COLO829 (cell line): ENCODE measurements around the gene CDH4.
"Not testable (repeated sequence)": the region's sequence is repeated elsewhere in the genome, so short reads cannot be mapped to it uniquely, and the experiment has no call there.

Experiments
- DNase-seq: peaks from one replicate; pipeline ENCODE4 v3.0.0; 2012; ENCODE audit warnings: low spot score

CDH4 gene

GRCh38 chr20:61847986-61848385 is 595.9 kb downstream of the CDH4 start:
- no peak for DNase-seq

GRCh38 chr20:61848851-61849250 is 596.8 kb downstream of the CDH4 start:
- no peak for DNase-seq

- DNase-seq = no peak
Measured at GRCh38 chr20:61849376-61849775, 597.3 kb downstream of the CDH4 start.

GRCh38 chr20:61849822-61850221 is 597.8 kb downstream of the CDH4 start:
- no peak for DNase-seq

GRCh38 chr20:61850457-61850856 is 598.4 kb downstream of the CDH4 start:
- no peak for DNase-seq

GRCh38 chr20:61850926-61851900 is 599.2 kb downstream of the CDH4 start:
- DNase-seq = no peak

- no peak for DNase-seq
Measured at GRCh38 chr20:61852268-61853072, 600.4 kb downstream of the CDH4 start.

GRCh38 chr20:61853073-61854005 is 601.3 kb downstream of the CDH4 start:
- no peak for DNase-seq

- not testable (repeated sequence) for DNase-seq
Measured at GRCh38 chr20:61854538-61854937, 602.5 kb downstream of the CDH4 start.

GRCh38 chr20:61855286-61855685 is 603.2 kb downstream of the CDH4 start:
- no peak for DNase-seq

GRCh38 chr20:61856626-61857413 is 604.8 kb downstream of the CDH4 start:
- DNase-seq = no peak

GRCh38 chr20:61857414-61857775 is 605.3 kb downstream of the CDH4 start:
- no peak for DNase-seq

- DNase-seq = no peak
Measured at GRCh38 chr20:61857884-61858283, 605.8 kb downstream of the CDH4 start.

- no peak for DNase-seq
Measured at GRCh38 chr20:61859767-61860166, 607.7 kb downstream of the CDH4 start.

- DNase-seq = no peak
Measured at GRCh38 chr20:61860260-61860987, 608.4 kb downstream of the CDH4 start.

GRCh38 chr20:61861054-61861841 is 609.2 kb downstream of the CDH4 start:
- no peak for DNase-seq

- DNase-seq = no peak
Measured at GRCh38 chr20:61861858-61862257, 609.8 kb downstream of the CDH4 start.

- no peak for DNase-seq
Measured at GRCh38 chr20:61862881-61863280, 610.8 kb downstream of the CDH4 start.

GRCh38 chr20:61864481-61864880 is 612.4 kb downstream of the CDH4 start:
- no peak for DNase-seq

GRCh38 chr20:61865353-61865752 is 613.3 kb downstream of the CDH4 start:
- no peak for DNase-seq
